Measurements from ENCODE around the gene ITGAX. TPM values are rescaled to one million over a fixed set of nuclear protein-coding genes. Genes with fewer than 3 reads are reported as not detected.

Gene ITGAX
- total RNA-seq, 1 donor from 2014 or later: 188 TPM

DNA sequence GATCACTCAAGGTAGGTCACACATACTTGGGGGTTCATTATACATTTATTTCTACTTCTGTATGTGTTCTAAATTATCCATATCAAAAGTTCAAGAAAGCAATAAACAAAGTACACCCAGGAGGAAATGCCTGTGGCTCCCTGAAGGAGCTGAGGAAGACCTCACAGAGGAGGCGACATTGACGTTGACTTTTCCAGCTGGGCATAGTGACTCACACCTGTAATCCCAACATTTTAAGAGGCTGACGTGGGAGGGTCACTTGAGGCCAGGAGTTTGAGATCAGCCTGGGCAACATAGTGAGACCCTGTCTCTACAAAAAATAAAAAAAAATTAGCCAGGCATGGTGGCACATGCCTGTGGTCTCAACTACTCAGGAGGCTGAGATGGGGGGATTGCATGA is 54.5 kb downstream of the ITGAX start:
- no peak for ATAC-seq
- H3K27ac ChIP-seq: no peak overlapping the region
- H3K4me3 ChIP-seq: no peak overlapping the region

DNA sequence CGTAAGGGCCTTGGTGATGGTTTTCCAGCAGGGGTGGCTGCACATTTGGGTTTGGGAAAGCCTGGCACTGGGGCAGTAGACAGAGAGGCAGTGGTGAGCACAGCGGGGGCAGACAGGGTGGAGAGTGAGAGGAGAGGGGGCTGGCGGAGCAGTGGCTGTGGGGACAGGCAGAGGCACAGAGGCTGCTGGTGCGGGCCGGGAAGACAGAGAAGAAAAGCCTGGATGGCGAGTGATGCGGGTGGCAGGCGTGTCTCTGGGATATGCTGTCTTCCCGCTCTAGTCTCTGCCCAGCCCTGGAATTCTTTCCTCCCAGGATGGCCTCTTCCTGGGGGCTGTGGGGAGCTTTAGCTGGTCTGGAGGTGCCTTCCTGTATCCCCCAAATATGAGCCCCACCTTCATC is 55.1 kb downstream of the ITGAX start:
- no peak overlapping the region for H3K4me3 ChIP-seq
- no peak overlapping the region for H3K27ac ChIP-seq
- no peaks in the 10 kb centered on the region for H3K27me3 ChIP-seq (ENCODE audit: low read depth)
- intact Hi-C loops (cut with DNase I): no loop called here
- no peak for DNase-seq
- H3K9me3 ChIP-seq: no peaks in the 10 kb centered on the region
- no peaks in the 10 kb centered on the region for H3K4me1 ChIP-seq
- TF ChIP-seq, protein P1, sequence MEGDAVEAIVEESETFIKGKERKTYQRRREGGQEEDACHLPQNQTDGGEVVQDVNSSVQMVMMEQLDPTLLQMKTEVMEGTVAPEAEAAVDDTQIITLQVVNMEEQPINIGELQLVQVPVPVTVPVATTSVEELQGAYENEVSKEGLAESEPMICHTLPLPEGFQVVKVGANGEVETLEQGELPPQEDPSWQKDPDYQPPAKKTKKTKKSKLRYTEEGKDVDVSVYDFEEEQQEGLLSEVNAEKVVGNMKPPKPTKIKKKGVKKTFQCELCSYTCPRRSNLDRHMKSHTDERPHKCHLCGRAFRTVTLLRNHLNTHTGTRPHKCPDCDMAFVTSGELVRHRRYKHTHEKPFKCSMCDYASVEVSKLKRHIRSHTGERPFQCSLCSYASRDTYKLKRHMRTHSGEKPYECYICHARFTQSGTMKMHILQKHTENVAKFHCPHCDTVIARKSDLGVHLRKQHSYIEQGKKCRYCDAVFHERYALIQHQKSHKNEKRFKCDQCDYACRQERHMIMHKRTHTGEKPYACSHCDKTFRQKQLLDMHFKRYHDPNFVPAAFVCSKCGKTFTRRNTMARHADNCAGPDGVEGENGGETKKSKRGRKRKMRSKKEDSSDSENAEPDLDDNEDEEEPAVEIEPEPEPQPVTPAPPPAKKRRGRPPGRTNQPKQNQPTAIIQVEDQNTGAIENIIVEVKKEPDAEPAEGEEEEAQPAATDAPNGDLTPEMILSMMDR (IDR thresholded peaks at IDR 0.05): no peak
- H3K36me3 ChIP-seq: no peaks in the 10 kb centered on the region
- no peak for ATAC-seq

More for the DNA sequence above, 54.5 kb downstream of the ITGAX start:
- H3K4me1 ChIP-seq: no peaks in the 10 kb centered on the region
- intact Hi-C loops (cut with DNase I): no loop called here
- H3K36me3 ChIP-seq: no peaks in the 10 kb centered on the region
- TF ChIP-seq, protein P1 (IDR thresholded peaks at IDR 0.05): no peak
- H3K27me3 ChIP-seq (ENCODE audit: low read depth): no peaks in the 10 kb centered on the region
- DNase-seq: no peak
- H3K9me3 ChIP-seq: no peaks in the 10 kb centered on the region

DNA sequence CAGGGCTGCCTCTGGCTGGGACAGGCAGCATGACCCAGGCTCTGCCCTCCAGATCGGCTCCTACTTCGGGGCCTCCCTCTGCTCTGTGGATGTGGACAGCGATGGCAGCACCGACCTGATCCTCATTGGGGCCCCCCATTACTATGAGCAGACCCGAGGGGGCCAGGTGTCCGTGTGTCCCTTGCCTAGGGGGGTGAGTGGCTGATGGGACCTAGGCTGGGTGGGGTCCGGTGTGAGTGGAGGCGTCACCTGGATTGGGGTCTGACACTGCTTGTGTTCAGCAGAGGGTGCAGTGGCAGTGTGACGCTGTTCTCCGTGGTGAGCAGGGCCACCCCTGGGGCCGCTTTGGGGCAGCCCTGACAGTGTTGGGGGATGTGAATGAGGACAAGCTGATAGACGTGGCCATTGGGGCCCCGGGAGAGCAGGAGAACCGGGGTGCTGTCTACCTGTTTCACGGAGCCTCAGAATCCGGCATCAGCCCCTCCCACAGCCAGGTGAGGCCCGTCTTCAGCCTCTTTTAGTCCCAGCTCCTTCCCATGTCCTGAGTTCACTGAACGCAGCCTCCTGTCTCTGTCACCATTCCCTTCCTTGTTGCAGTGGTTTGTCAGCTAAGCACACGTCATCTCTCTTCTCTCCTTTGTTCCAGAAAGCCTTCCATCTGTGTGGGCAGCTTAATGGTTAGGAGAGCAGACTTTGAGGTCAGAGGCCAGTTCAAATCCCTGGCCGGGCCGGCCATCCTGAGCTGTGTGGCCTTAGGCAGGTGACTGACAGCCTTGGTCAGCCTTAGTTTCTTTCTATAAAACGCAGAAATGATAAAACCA is 56.3 kb downstream of the ITGAX start:
- DNase-seq: no peak
- TF ChIP-seq, protein P1 (IDR thresholded peaks at IDR 0.05): no peak
- intact Hi-C loops (cut with DNase I): no loop called here
- H3K9me3 ChIP-seq: no peaks in the 10 kb centered on the region
- no peaks in the 10 kb centered on the region for H3K36me3 ChIP-seq
- no peaks in the 10 kb centered on the region for H3K4me1 ChIP-seq
- no peaks in the 10 kb centered on the region for H3K27me3 ChIP-seq (ENCODE audit: low read depth)
- H3K4me3 ChIP-seq: no peak overlapping the region
- H3K27ac ChIP-seq: no peak overlapping the region
- no peak for ATAC-seq

DNA sequence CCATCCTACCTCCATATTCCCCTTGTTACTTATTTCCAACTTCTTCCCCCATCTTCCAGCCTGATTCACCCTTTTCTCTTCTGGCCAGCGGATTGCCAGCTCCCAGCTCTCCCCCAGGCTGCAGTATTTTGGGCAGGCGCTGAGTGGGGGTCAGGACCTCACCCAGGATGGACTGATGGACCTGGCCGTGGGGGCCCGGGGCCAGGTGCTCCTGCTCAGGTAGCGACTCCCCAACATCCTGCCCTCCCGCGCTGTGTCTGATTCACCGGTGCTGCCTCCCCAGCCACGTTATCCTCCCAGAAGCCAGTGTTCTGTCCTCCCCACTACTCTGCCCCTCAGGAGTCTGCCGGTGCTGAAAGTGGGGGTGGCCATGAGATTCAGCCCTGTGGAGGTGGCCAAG is 57.8 kb downstream of the ITGAX start:
- TF ChIP-seq, protein P1 (IDR thresholded peaks at IDR 0.05): no peak
- ATAC-seq (no peak), DNase-seq (no peak)

DNA sequence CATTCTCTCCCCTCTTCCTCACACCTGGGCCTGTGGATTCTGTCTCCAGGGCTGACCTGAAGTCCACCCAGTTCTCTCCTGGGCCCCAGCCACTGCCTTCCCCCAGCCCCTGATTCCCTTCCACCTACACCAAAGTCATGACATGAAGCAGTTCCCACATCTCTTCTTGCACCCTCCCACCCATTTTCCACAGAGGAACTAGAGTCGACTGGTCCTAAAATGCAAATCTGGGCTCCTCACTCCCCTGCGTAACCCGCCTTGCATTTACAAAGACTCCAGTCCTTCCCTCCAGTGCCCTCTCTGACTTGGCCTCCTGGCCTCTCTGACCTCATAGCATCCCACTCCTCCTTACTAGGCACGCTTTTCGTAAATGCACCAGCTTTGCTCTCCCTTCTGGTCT is 58.4 kb downstream of the ITGAX start:
- DNase-seq: no peak
- intact Hi-C loops (cut with DNase I): no loop called here
- H3K36me3 ChIP-seq: no peaks in the 10 kb centered on the region
- TF ChIP-seq, protein P1 (IDR thresholded peaks at IDR 0.05): no peak
- no peak overlapping the region for H3K4me3 ChIP-seq
- no peaks in the 10 kb centered on the region for H3K9me3 ChIP-seq
- no peaks in the 10 kb centered on the region for H3K4me1 ChIP-seq
- H3K27ac ChIP-seq: no peak overlapping the region
- no peaks in the 10 kb centered on the region for H3K27me3 ChIP-seq (ENCODE audit: low read depth)
- ATAC-seq: no peak

More for the DNA sequence above, 57.8 kb downstream of the ITGAX start:
- Histone ChIP-seq H3K9me3 (no peaks in the 10 kb centered on the region), H3K27me3 (ENCODE audit: low read depth) (no peaks in the 10 kb centered on the region), H3K4me3 (no peak overlapping the region), H3K36me3 (no peaks in the 10 kb centered on the region), H3K4me1 (no peaks in the 10 kb centered on the region), H3K27ac (no peak overlapping the region)
- intact Hi-C loops (cut with DNase I): no loop called here
